ENCODE results near the gene ARHGAP42.
"Not testable (repeated sequence)": the region's sequence is repeated elsewhere in the genome, so short reads cannot be mapped to it uniquely, and the experiment has no call there.

The ARHGAP42 gene

DNA sequence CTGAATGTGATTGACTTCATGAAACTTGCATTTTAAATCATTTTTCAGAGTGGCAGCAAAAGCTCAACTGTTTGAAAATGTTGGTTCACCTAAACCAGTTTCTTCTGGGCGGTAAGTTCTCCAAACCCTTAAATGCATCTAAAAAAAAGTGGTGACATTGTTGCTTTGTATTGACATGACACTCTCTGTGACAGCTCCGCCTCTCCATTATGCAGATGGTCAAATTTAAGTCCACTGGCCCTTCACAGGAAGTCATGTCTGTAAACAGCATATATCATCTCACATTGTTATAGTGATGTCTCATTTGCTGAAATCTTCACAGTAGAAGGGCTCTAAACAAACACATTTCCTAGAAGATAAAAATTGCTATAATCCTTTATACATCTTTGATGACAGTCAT lies 291.9 kb downstream of the ARHGAP42 start:
- DNase-seq, result no peak

GRCh38 chr11:100980156-100980555 lies 293.1 kb downstream of the ARHGAP42 start:
- DNase-seq, result no peak

GRCh38 chr11:100981196-100981824 lies 294.2 kb downstream of the ARHGAP42 start:
- no peak for DNase-seq

- DNase-seq, result no peak
Observed at GRCh38 chr11:100984668-100985067, 297.6 kb downstream of the ARHGAP42 start.

DNA sequence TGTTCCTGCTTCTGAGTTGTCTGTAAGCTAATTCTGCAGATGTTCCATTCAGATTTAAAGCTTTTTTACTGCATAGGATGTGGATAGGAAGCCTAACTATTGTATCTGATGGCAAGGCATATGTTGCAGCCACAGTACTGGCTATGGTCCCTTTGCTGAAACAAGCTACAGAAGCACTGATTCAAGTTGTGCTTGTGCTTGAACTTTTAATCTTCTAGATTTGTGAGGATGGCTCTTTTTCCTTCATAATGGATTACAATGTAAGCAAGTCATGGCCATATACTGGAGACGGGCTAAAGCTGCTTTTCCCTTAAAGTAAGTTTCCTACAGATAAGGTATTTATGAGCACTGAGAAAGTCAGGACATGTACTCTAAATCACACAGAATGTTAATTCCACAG lies 303.8 kb downstream of the ARHGAP42 start:
- DNase-seq, result no peak

- no peak for DNase-seq
Observed at GRCh38 chr11:100991541-100991940, 304.5 kb downstream of the ARHGAP42 start.

- no peak for DNase-seq
Observed at GRCh38 chr11:100994966-100995365, 307.9 kb downstream of the ARHGAP42 start.

GRCh38 chr11:100999756-101000155 lies 312.7 kb downstream of the ARHGAP42 start:
- DNase-seq, result no peak

GRCh38 chr11:101003468-101003867 lies 316.4 kb downstream of the ARHGAP42 start:
- no peak for DNase-seq

DNA sequence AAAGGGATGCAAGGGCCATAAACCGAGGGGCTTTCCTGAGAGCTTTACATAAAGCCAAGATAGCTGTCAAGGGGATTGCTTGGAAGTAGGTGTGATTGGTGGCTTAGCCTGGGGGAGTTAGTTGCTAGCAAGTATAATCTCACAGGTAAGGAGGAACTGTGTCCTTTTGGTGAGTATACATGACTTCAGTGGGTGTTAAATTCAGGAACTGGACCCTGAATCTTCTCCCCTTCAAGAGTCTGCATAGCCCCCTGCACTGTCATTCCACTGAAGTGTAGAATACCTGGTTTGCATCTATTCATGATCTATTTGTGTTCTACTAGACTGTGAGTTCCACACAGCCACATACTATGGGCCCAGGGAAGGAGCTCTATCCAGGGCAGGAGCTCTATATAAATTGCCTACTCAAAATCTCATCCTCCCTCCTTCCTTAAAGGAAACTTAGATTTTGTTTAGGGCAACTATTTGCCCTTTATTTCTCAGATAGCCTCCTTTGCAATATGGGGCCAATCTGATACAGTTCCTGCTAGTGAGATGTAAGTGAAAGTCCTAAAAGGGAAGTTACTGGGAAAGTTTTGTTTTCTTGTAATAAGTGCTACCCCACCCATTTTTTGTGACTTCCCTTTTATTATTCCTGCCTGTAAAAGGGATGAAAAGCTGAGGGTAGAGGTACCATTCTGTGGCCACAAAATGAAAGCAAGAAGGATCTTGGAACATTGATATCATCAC lies 322.0 kb downstream of the ARHGAP42 start:
- no peak for DNase-seq

GRCh38 chr11:101009690-101010055 lies 322.6 kb downstream of the ARHGAP42 start:
- DNase-seq, result no peak

DNA sequence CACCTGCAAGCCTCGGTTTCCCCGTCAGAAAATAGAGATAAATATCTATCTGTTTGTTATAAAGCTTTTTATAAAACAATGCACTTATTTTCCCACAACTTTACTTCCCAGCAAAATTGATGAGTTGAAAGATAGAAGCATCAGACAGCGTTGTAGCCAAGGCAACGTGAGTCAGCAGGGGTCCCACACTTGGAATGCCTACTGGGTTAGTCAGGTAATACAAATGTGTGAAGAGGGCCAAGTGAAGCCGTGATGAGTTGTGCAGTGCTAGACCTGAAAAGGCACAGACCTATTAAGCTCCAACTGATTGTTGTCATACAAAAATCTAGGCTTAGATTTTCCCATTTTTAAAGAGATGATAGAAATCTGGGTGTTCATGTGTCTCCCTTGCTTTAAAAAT lies 323.8 kb downstream of the ARHGAP42 start:
- no peak for DNase-seq

DNA sequence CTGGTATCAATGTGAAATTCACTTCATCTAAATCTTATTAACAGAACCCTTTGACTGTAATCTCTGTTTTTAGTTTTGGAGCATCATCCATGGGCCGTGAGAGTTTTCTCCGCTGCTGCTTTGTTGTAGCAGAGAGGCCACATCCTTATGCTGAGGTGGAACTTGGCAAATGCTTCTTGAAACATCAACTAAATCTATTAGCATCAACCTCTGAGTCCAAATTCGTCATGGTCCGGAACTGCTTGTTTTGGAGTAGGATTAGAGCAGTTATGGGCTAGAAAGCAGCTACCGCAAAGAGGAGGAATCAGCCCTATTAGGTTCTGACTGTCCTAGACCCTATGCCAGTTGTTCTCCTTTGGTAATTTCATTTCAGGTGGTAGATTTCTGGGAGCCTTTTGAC lies 324.8 kb downstream of the ARHGAP42 start:
- DNase-seq, result no peak

DNA sequence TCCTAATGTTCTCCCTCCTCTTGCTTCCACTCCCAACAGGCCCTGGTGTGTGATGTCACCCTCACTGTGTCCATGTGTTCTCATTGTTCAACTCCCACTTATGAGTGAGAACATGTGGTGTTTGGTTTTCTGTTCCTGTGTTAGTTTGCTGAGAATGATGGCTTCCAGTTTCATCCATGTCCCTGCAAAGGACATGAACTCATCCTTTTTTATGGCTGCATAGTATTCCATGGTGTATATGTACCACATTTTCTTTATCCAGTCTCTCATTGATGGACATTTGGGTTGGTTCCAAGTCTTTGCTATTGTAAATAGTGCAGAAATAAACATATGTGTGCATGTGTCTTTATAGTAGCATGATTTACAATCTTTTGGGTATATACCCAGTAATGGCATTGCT lies 326.6 kb downstream of the ARHGAP42 start:
- not testable (repeated sequence) for DNase-seq

DNA sequence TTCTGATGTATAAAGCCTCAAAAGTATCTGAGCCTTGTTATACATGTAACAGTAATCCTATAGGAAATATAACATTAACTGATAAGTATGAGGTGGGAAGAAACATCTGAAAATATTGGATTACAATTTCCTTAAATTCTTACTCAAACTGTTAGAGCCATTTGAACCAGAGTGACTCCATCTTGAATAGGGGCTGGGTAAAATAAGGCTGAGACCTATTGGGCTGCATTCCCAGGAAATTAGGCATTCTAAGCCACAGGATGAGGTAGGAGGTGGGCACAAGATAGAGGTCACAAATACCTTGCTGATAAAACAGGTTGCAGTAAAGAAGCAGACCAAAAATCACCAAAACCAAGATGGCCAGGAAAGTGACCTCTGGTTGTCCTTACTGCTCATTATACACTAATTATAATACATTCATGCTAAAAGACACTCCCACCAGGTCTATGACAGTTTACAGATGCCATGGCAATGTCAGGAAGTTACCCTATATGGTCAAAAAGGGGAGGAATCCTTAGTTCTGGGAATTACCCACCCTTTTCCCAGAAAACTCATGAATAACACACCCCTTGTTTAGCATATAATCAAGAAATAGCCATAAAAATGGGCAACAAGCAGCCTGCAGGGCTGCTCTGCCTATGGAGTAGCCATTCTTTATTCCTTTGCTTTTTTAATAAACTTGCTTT lies 327.7 kb downstream of the ARHGAP42 start:
- DNase-seq, result no peak

GRCh38 chr11:101019870-101020269 lies 332.8 kb downstream of the ARHGAP42 start:
- no peak for DNase-seq

DNA sequence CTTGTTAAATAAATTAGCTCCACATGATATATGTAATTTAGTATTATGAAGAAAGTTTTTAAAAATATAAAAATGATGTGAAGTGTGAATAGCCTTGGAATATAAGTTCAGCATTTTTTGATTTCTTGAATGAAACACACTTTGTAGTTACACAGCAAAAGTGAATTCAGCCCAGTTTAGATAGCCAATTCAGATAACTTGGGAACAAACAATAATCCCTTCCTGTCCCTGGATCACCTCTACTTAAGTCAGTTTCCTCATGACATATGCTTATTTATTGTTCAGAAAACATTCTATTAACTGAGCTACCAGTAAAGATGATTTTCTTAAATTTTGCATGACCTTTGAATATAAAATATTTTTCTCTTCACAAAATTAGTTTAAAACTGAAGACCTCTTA lies 335.2 kb downstream of the ARHGAP42 start:
- DNase-seq, result no peak

DNA sequence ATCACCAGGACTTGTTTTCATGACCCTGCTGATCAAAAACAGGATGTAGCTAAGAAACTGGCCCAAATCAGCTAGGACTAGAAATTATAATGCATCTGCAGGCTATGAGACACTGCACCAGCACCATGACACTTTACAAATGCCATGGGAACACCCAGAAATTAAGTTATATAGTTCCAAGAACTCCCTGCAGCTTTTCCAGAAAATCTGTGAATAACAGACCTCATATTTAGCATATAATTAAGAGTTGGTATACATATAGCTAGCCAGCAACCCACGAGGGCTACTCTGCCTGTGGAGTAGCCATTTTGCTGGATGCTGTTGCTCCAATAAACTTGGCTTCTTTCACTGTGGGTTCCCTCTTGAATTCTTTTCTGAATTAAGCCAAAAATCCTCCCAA lies 341.6 kb downstream of the ARHGAP42 start:
- DNase-seq, result no peak

DNA sequence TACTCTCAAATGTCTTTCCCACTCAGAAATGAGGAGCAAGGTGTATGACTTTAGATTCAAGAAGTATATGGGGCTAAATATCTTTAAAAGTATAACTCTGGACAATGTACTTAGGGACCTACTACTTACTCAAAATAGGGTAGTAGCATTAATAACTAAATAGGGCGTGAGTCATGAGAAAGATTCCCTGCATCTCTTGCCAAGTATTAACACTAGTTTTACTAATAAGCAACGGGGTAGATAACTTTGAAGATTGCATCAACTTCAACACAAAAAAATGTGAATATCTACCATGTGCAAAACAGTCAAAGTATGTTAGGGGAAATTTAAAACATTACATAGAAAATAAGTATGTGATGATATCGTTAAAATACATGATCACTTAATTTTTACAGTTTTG lies 342.9 kb downstream of the ARHGAP42 start:
- DNase-seq, result no peak

- DNase-seq, result no peak
Observed at GRCh38 chr11:101030692-101031091, 343.6 kb downstream of the ARHGAP42 start.

- DNase-seq, result no peak
Observed at GRCh38 chr11:101031713-101032112, 344.6 kb downstream of the ARHGAP42 start.

DNA sequence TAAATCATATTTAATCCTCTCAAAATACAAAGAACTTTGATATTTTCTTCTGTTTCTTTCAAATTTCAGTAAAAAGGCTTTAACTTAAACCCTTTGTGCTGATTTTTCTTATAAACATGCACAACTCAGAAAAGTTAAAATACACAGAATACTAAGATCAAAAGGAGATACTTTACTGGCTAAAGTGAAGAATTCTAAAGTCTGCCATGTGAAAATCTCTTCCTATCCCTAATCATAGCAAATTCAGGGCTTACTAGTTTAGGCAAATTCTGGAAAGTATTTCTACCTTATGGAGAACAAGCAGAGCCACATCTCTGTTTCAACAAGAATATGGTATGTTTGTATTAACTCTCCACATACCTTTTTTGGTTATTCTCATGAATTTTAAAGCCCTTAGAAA lies 345.9 kb downstream of the ARHGAP42 start:
- DNase-seq, result no peak

DNA sequence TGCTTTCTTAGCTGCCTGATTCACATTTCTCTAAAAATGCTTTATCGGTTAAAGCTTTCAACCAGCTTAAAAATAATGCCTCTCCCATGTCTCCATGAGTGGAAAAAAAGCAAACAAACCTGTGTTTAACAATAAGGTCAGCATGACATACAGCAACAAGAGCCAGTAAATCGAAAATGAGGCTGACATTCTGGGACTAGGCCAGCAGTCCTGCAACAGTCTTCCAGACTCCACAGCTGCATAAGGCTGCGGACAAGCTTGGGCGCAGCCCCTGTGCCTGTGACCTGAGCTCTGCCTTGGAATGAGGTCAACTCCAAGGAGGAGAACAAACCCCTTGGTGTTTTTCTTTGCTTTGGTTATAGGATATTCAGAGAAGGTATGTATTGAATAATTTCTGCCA lies 347.0 kb downstream of the ARHGAP42 start:
- DNase-seq, result no peak

DNA sequence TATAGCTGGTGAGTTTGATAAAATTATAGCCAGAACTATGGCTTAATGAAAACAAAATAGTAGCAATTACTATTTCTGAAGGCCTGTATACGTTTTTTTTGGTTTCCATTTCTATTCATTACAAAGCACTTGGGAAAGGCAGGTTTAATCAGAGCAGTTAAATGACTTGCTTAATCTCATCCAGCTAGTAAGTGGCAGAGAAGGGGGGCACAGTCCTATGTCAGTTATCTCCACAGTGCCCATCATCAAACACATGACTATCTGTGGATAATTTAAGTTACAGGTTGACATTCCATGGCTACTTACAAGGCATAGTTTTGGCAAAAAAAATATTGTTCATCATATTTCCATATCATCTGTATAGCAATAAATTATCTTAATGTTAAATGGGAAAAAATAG lies 348.8 kb downstream of the ARHGAP42 start:
- no peak for DNase-seq

Measured in NCI-H2171 (cell line).